HG03066 (cell line): ENCODE data around the gene PIK3R1.
A peak's percentile ranks its signal among the peaks of the same experiment; 100 is the strongest.
"Not testable (repeated sequence)": the region's sequence is repeated elsewhere in the genome, so short reads cannot be mapped to it uniquely, and the experiment has no call there.

ENCODE experiments used
- ATAC-seq: cut with Tn5 transposase; IDR thresholded peaks from one replicate; pipeline ENCODE4 v1.9.1; 2021; ENCODE audit warnings: low read depth; ENCODE audit not compliant: unreplicated experiment

Gene PIK3R1

DNA sequence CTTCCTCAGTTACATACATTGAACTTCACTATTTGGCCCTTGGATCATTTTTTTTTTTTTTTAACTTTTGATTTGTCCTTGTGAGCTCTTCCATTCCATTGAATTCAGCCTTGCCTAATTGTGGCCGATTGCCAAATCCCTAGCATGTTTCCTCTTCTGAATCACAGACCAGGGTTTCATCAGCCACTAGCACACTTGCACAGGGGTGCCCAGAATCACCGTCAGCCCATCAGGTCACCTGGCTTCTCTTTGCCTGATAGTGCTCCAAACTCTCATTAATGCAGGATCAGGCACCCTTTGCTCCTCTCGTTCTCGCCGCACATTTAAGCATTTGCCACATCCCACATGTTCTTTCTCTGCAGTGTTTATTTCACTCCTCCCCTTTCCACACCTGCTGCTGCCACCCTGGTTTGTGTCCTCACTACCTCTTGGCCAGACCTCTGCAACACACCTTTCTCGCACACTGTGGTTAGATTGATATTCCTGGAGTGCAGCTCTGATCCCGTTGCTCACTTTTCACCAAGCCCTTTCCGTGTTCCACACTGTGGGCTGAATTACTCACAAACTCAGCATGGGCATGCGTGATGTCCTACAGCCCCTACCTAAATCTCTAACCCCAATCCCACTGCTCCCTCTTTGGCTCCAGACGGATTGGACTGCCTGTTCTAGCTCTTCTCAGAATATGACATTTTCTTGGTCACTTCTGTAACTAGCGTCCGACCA is 9.8 kb downstream of the PIK3R1 start:
- no peak for ATAC-seq

DNA sequence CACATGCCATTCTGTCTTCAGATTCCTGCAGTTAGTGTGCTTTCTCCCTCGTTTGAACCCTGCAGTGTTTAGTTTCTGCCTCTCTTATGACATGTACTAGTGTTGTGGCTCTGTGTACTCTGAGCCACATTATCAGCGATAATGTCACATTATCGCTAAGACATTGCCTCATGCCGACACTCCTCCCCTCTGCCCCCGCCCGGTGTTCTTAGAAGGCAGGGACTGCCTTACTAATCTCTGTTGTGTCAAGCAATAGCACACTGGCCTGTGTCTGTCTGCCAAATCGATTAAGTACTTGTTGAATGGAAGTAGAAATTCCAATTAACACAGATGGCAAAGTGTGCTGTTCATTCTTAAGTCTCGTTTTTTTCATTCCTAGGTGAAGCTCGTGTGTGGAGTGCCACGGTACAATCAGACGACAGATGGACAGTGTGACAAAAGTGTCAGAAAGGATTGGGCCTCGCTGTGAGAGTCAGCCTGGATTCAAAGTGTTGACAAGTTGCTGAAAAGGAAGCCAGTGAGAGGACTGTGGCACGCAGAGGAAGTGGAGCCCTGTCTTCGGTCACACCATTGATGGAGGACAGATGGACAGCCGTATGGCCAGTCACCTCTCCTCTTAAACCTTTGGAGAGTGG is 10.5 kb downstream of the PIK3R1 start:
- ATAC-seq, result no peak

DNA sequence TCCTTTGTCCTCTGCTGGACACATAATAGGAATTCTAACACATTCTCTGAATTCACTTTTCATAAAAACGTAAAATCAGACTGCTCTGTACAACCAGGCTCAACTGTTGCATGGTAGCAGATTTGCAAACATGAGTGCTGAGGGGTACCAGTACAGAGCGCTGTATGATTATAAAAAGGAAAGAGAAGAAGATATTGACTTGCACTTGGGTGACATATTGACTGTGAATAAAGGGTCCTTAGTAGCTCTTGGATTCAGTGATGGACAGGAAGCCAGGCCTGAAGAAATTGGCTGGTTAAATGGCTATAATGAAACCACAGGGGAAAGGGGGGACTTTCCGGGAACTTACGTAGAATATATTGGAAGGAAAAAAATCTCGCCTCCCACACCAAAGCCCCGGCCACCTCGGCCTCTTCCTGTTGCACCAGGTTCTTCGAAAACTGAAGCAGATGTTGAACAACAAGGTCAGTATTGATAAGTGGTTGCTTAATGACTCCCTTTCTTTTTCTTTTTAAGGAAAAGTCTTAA is 11.1 kb downstream of the PIK3R1 start:
- no peak for ATAC-seq

DNA sequence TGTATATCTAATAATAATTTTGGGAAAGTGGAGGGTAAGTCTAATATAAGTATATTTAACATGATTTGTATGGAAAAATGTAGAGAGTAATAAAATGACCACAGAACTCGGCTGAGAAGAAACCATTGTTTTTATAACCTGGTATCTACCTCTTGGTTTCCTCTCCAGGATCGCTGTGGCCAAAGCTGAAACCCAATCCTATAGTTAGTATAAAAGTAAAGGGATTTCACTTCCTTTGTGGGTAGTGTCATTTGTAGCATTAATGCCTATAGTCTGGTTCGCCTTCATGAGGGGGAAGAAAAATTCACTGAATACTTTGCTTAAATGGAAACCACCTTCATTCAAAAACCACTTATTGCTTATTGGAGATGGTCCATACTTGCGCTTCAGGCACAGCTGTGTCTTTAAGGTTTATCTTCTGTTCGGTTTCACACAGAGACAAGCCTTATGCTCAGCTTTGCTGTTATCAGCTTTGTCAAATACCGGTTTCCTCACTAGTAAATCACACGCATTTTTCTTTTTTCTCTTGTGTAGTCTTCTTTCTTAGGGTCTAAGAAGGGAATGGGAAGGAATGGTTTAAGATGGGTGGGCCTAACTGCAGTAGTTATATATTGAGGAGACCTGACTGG is 12.1 kb downstream of the PIK3R1 start:
- ATAC-seq, result no peak

DNA sequence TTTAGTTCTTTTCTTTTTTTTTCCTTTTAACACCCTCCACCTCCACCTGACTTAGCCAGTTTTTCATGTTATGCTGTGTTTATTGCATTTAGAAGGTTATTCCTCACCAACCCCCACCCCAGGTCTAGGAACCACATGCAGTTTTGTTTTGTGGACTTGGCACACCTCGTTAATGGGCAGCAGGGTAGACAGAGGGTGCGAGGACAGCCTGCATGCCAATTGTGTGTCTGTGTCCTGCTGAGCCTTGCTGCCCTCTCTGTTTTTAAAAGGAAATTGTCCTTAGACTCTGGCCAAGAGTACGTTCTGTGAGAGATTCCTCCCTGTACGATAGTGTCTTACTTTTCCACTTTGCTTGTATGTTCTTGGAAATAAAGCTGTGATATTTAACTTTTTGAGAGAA is 13.9 kb downstream of the PIK3R1 start:
- no peak for ATAC-seq

DNA sequence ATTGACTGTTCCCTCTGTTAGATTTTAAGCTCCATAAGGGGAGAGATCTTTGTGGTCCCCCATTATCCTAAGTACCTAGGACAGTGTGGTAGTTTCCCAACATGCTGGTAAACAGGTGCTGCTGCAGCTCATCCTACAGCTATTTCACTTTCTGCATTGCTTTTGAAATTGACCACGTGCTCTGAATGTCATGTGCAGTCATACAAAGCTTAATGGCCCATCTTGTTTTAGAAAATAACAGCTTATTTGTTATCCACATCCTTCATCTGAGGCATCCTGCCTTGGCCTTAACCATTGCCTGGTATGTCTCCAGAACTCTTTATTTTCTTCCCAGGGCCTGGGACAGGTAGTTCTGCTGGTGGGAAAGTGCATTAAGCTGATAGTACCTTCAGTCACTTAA is 14.7 kb downstream of the PIK3R1 start:
- no peak for ATAC-seq

DNA sequence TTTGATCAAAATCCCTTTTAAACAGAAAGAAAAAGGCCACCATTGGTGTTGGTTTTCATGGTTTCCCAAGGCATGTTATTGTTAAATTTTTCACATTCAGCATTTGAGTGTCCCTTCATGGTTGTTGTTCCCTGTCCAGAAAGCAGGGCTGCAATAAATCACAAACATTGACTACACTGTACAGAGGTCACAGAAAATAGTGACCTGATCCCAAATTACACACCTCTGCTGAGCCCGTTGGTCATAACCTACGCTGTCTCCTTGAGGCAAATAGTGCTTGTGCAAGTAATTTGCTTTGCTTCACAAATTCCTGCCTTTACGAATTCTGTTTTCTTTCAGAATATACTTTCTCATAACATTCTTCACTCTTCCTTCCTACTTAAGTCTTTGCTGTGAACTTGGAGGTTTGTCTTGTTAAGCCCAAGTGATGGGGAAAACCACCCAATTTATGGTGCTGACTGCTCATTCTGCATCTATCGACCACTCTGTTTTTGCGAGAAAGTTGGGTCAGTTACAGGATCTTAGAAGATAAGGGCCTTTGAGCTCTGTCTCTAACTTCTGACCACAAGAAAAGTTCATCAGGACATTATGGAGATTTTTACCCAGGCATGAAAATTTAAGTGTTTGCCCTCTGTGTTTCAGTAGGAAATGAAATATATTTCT is 16.0 kb downstream of the PIK3R1 start:
- no peak for ATAC-seq

DNA sequence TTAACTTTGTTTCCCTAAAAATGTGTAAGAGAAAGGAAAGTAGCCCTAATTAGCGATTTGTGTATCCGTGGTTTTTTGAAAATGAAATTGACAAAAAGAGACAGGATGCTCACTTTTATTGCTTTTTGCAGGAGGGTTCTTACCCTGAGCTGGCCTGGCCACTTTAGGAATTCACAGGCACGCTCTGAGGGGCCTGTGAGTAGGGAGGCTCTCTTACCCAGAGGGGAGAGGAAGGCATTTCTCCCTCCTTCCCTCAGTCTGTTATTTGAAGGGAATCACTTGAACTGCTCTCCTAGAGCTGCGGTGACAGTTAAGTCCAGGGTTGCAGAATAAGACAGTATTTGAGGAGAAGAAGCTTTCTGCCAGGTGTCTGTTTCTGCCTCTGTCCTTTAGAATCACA is 16.7 kb downstream of the PIK3R1 start:
- ATAC-seq, result no peak

DNA sequence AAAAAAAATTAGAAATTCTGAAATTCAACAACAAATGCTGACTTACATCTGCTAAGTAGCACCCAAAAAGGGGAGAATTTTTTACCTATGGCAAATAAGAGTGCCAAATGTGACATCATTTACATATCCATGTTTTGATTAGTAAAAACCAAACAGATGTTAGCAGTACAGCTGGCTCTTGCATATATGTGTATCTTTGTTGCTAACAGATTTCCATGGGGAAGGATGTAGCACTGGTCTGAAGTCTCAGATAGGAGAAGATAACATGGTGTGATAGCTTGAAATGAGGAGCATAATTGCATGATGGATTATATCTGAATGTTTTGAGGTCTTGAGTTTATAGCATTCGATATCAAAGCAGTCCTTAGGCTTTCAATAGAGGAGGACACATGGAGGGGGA is 17.5 kb downstream of the PIK3R1 start:
- ATAC-seq, result no peak

DNA sequence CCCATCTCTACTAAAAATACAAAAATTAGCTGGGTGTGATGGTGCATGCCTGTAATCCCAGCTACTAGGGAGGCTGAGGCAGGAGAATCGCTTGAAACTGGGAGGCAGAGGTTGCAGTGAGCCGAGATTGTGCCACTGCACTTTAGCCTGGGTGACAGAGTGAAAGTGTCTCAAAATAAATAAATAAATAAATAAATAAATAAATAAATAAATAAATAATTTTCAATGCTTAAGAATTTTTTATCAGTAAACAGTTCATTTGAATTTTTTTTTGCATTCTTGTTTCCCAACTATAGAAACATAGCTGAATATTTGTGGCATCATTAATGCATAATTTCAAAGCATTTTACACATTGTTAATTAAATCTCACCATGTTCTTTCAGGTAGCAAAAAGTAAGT is 19.7 kb downstream of the PIK3R1 start:
- not testable (repeated sequence) for ATAC-seq

DNA sequence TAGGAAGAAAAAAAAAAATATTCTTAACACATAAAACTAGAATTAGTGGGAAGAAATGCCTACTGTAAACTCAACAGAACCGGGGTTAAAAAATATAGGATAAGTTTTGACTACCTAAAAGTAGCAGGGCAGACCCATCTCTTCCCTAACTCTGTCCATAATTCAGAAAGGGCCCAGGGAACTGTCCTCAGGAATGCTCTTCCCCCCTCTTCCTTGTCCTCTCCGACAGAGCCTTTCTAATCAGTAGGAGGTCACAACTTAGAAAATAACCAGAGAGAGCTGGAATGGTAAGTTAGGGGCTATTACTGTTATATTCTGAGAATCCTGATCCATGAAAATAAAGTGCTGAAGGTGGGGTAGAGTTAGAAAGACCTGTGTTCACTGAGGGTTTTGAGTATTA is 22.2 kb downstream of the PIK3R1 start:
- no peak for ATAC-seq

DNA sequence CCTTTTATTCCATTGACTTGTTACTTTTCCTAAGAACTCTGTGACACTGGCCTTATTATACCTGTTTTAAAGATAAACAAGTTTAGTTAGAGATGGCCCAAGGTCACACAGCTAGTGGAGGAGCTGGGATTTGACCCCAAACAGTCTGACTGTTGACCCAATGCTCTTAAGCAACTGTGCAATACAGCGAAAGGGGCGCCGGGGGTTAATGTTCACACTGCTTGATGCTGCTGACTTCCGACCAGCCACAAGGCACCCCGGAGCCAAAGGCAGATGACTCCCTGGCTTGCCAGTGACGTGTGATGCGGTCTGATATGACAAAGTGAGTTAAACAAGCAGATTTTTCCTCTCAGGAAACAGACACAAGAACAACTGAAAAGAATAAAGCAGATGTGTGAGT is 23.9 kb downstream of the PIK3R1 start:
- ATAC-seq, result peak; percentile 86

DNA sequence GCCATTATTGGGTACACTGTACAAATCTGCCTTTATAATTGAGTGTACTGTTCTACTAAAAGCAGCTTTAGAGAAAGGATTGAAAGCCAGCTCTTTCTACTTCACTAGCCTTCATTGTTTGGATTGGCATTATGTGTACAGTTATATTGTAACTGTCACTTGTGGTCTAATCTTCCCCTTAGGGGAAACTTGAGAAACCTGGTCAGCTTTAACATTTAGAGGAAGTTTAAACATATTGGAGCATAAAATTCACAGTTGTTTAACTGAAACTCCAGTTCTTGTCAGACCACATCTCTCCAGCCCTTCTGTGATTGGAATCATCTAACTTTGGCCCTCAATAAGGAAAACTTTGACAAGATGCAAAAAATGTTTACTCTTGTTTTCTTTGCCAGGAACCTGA is 24.6 kb downstream of the PIK3R1 start:
- no peak for ATAC-seq

DNA sequence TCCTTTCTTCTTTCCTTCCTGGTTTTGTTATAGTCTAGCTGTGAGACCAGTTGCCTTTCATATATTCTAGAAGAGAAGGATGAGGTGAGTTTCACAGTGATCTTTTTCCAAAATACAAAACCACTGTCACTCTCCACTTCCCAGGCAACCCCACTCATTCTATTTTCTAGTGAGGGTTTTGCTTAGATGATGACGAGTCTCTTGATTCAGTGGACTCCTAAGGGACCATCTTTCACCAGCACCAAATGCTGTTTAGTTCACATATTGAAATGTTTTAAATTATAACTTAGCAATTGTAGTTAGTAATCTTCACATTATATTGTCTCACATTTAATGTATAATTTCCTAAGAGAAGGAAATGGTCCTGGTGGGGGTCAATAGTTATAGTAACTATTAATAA is 25.2 kb downstream of the PIK3R1 start:
- ATAC-seq, result no peak

DNA sequence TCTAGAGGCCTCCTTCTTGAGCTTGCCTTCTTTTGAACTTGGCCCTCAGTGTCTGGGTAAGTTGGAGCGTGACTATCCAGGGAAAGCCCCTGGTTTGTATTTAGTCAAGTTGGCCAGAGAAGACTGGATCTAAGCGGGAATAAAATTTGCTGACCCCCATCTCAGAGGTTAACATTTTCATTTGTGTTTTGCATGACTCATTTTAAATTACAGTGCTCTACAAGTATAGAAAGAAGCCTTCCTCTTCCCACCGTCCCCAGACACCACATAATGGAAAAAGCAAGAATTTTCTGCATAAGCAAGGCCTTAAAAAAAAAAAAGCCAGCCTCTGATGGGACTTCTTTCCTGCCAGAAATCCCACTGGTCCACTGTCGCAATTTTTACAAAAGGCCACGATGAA is 27.2 kb downstream of the PIK3R1 start:
- no peak for ATAC-seq

DNA sequence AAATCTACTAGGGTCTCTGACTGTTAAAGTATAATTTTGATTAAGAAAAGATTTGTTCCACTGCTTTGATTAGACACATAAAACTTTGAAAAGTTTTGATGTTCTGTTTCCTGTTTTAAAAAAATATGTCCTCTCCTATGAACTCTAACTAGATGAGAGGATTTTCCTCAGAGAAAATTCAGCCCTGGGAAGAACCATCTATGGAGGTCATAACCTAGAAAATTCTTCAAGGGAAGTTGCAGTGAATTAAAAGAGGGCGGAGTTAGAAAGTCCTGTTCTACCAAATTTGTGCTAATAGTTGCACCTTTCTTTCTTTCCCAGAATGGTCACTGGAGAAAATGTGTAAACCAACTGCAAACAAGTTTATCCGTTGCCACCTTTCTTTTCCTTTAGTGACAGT is 27.7 kb downstream of the PIK3R1 start:
- ATAC-seq, result no peak

DNA sequence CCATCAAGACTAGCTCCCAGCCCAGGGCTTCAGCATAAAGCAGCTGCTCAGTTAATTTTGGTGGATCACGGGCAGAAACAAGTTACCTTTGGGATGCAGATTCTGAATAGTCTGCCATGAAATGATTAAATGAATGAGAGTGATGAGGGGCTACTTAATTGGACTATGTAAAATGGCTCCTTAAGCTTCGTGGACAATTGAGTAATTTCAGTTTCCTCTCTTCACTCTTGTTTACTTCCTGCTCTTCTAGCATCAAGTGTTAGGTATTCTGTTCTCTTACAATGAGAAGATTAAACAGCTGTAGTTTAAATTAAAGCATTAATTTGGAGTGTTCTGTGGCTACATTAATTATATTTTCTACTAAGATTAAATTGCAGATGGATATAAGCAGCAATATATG is 28.1 kb downstream of the PIK3R1 start:
- no peak for ATAC-seq

DNA sequence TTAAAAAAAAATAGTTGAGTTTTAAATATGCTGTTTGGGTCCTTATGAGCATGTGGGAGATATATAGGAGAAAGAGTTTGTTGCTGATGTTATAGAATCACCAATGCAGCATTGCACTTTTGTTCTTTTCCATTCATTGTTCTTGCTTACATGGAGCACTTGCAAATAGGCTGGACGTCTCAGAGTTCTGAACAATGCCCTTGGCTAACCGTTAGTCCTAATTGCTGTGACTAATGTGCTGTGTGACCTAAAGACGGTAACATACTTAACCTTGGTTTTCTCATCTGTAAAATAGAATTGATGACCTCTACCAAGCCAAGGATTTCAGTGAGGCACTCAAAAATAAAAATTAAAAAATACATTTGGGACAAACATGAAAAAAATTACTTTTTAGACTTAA is 29.8 kb downstream of the PIK3R1 start:
- ATAC-seq, result no peak

DNA sequence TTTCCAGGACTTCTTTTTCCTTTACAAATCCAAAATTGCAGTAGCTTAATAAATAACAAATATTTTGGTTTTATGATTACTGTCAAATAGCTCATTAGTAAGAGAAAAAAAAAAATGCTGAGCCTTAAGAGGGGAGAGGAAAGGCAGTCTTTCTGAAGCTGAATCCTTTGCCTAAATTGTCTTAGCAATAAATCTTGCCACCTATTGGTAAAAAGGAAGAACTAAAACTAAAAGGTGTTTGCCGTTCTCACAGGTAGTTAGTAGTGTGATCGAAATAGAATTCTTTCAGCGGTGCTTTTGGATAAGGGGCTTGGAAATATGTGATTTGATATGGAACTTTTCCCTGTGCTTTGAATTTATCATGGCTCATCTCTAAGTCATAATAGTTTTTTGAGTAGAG is 31.2 kb downstream of the PIK3R1 start:
- ATAC-seq, result no peak

DNA sequence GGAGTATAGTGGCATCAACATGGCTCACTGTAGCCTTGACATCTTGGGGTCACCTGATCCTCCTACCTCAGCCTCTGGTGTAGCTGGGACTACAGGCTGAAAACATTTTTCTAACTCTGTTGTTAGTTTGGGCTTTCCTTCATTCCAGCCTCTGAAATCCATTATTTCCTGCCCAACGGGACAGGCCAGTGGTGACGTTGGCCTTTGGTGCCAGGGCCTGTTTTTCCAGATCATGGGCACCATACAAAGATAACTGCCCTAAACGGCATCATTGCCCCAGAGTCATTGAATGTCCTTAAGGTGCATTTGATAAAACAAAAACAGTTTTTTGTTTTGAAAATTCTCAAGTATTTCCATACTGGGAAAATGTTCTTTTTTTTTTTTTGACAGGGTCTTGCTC is 32.1 kb downstream of the PIK3R1 start:
- ATAC-seq, result no peak

DNA sequence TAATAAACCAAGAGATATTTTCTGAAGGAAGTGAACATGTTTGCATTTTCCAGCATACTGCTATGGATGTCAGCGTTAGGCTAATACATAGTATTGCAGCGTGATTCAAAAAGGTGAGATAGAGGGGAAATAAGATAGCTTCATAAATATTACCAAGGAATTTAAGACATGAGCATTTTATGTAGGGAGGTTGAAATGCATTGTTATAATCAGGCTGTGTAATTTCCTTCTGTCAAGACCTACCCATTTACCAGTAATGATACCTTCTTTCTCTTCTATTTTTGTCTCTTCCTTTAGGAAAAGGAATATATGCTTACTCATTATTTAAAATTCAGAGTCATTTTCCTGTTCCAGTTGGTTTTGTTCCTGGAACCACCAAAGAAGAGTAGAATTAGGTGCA is 33.3 kb downstream of the PIK3R1 start:
- ATAC-seq, result no peak
